ENCODE results near the gene PITRM1.

The PITRM1 gene

GRCh38 chr10:3137958-3138726 is 34.4 kb downstream of the PITRM1 start:
- no peak for DNase-seq

DNA sequence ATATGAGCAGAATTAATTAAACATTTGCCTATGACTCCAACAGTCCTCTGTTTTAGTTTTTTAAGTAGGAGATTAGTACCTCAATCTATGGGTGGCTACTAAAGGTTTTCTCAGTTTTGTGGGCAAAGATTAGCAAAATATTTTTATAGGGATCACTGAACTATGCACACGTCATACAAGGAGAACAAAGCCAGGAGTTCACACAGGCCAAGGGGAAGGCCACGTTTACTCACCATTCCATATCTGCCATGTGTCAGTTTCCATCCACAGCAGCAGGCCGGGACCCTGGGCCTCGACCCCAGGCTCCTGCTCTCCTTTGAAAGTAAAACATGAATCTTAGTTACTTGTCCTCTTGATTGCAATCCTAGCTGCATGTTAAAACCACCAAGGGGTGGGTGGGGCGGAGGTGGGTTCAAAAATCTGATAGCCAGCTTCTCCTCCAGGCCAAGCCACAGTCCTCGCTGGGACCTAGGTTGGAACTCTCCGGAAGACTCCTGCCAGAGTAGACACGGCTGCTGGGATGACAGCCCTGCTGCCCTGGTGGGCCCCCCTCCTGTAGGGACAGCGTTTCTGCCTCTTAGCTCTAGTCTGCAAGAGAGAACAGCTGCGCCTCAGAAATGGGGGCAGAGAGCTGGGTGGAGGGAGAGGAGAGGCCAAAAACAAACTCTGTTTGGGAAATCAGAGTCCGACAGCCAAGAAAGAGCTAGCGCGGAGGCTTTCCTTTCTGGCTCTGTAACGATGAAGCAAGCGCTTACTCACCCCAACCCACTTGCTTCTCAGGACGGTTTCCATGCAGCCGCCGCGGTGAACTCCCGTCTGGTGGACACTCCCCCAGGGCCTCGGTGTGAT is 35.6 kb downstream of the PITRM1 start:
- DNase-seq, result no peak

DNA sequence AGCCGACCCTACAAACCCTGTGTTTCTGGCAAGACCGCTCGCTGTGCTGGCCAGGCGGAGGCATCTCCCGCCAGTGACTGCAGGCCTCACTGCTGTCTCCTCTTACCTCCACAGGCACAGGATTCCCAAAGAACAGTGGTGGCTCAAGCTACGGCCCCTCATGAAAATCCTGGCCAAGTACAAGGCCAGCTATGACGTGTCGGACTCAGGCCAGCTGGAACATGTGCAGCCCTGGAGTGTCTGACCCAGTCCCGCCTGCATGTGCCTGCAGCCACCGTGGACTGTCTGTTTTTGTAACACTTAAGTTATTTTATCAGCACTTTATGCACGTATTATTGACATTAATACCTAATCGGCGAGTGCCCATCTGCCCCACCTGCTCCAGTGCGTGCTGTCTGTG is 36.2 kb downstream of the PITRM1 start:
- DNase-seq, result no peak

DNA sequence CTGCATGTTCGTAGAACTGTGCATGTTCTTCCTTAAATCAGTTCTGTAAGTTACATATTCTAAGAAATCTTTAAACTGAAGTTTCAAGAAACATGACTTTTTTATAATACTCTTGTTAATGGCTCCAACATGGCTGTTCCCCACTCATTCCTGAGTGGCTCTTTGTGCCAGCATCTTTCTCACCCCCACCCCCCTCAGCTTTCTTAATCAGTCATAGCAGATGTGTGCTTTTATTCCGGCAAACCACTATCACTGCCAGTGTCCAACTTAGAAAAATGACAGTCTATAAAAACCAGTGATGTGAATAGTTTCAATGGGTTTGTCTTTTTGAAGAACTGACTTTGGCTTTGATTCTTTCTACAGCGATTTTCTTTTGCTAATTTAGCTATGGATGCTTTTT is 37.6 kb downstream of the PITRM1 start:
- no peak for DNase-seq

GRCh38 chr10:3133948-3134347 is 38.6 kb downstream of the PITRM1 start:
- DNase-seq, result no peak

GRCh38 chr10:3132036-3133025 is 40.3 kb downstream of the PITRM1 start:
- DNase-seq, result no peak

DNA sequence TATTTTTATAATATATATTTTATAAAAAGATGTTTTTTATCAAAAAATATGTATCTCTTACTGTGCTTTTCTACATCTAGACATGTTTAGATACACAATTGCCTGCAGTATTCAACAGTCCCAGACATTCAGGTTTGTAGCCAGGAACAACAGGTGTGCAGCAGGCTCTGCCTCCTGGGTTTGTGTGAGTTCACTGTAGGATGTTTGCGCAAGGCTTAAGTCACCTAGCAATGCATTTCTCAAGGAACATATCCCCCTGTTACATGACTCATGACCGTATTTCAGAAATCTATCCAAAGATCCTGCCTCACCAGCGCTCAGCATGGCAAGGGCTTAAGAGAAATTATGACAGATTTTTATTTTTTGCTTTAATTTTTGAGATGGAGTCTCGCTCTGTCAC is 41.5 kb downstream of the PITRM1 start:
- DNase-seq, result no peak

DNA sequence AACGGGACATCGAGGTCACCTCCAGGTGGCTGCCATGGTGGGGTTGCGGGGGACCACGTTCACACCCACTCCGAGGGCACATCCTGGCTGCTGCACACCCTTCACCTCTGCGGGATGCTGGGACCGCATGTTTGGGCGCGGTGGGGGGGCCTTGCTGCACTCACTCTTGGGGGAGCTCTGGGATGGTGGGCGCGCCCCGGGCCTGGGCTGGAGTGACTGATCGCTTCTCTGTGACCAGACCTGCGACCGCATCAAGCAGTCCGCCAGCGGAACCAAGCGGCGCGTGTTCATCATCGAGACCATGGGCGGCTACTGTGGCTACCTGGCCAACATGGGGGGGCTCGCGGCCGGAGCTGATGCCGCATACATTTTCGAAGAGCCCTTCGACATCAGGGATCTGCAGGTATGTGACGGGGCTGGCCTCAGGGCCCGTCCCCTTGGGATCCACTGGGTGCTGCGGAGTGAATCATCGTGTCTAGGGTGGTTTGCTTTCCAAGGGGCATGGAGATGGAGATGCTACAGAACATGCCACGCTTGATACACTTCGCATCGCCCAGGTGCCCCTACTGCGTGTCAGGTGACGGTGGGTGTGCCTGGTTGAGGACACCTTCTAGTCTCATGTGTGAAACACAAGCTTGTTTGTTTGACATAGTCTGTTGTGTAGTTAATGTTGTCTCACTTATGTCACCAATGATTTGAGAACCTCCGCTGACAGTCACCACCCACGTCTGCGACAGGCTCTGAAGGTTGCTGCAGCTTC is 42.8 kb downstream of the PITRM1 start:
- DNase-seq, result no peak

DNA sequence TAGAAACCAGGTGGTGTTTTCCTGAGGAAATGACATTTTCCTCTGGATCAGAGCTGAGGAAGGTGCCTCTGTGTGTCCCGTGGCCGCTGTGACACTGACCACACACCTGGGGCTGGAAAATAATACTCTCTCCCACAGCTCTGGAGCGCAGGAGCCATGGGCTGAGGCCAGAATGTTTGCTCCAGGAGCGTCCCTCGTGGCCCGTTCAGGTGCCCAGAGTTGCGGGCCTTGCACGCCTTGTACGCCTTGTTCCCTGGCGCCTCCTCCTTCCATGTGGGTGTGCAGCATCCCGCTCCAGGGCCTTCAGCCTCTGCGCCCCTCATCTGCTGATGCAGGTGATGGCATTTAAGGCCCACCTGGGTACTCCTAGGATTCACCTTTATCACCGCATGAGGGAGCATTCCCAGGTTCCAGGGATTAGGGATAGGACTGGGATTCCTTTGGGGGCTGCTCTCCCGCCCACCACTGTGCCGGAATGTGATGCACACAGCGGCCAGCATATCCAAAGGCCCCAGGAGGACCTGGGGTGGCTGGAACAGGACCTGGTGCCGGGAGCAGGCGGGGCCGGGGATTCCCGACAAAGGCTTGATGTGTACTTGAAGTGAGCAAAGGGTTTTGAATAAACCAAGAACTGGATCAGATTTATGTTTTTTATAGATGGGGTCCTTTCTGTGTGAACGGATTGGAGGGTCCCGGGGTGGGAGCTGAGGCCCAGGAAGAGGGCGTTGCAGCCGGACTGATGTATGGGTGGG is 44.0 kb downstream of the PITRM1 start:
- DNase-seq, result no peak

- DNase-seq, result no peak
These were observed 44.7 kb downstream of the PITRM1 start for GRCh38 chr10:3127921-3128320.

- DNase-seq, result no peak
These were observed 45.7 kb downstream of the PITRM1 start for GRCh38 chr10:3126741-3127346.

DNA sequence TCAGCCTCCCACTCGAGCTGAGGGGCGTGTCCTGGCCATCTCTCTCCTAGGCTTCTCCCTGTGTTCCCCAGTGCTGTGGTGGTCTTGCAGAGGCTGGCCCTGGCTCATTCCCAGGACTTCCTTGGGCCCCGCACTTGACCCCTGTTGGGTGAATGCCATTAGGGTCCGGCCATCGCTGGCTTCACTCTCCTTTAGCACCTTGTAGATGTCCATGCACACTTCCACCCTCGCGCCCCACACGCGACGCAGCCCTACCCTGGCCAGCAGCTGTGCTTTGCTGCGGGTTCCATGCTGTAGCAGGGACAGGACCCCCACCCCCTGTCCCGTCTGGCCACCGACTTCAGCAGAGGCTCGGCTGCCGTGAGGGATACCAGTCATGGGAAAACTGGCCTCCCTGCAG is 46.3 kb downstream of the PITRM1 start:
- no peak for DNase-seq

- DNase-seq, result no peak
These were observed 46.9 kb downstream of the PITRM1 start for GRCh38 chr10:3125527-3126170.

DNA sequence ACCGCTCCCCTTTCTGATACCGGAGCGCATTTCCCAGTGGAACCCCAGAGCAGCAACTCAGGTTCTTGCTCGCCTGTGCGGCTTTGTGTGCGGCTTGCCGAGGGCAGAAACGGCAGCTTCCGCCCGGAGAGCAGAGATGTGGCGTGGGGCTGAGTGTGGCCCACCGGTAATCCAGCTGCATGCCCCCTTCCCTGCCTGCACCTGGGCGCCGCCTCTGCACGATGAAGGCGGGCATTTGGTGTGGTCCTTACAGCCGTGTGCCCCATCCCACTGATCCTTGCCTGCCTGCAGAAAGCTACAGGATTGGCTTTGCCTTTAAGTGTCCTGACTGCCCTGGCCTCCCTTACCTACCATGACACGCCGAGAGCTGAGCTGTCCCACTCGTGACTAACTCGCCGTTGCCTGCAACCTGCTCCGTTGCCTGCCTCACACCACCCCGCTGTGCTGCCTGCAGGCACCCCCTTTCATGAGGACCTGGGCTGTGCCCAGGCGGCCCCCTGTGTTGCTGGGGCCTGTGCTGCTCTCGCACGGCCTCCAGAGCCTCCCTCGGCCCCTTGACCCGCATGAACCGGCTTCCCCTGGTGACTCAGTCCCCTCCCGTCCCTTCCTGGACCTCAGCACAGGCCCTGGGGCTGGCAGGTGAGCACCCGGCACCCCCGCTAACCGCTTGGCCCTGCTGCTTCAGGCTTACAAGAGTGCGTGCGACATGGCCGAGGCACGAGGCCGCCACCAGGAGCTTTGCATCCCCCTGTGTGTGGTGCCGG is 48.0 kb downstream of the PITRM1 start:
- no peak for DNase-seq

- DNase-seq, result no peak
These were observed 48.8 kb downstream of the PITRM1 start for GRCh38 chr10:3123571-3124411.

GRCh38 chr10:3122486-3123205 is 49.9 kb downstream of the PITRM1 start:
- no peak for DNase-seq

DNA sequence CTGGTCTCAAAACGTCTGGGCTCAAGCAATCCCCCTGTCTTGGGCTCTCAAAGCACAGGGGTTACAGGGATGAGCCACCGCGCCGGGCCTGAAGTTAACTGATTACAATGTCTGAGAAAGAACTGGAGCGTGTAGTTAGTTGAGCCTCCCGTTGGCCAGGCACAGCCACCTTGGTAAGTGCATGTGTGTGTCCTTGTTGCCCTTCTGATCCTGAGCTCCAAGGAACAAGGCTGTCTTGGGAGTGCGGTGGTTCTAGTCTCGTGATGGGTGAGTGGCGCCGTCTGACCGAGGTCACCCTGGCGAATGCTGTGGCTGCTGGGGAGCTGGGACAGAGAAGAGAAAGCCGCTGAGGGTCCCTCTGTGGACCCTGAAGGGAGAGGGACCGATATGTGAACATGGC is 50.5 kb downstream of the PITRM1 start:
- no peak for DNase-seq
